PC-9 (cell line): ENCODE data around the gene B3GNT5. TPM values are rescaled to one million over a fixed set of nuclear protein-coding genes. Genes with fewer than 3 reads are reported as not detected.

Source experiments
- BruUV-seq: library from RNA; stranded (reverse); fragments of 400-500 nt; replicated peaks from 2 replicates; lab custom pipeline; 2021; lab: Mats Ljungman, UMichigan
- CTCF ChIA-PET: fragments of 300-600 bp; sonication (Branson Sonifier 250); formaldehyde crosslinking; loops from one replicate; lab custom pipeline; 2022; ENCODE audit warnings: antibody characterized with exemption; lab: Charles Lee
- POLR2A ChIA-PET: fragments of 300-600 bp; sonication (Branson Sonifier 250); formaldehyde crosslinking; loops from one replicate; lab custom pipeline; 2022; ENCODE audit warnings: antibody characterized with exemption; ENCODE audit not compliant: unreplicated experiment; lab: Charles Lee
- DNase-seq, 2 experiments: peaks; one replicate each; pipeline versions ENCODE4 v3.0.0 to v3.0.0-alpha.2; 2015 to 2022; ENCODE audit warnings: mixed read lengths in 1 of 2
- H2AFZ ChIP-seq: fragments of 200-600 bp; sonication (generic); 2 replicates; pipeline ENCODE4 v1.8.1; 2017; ENCODE audit warnings: antibody characterized with exemption
- H3F3A ChIP-seq: fragments of 200-600 bp; sonication (generic); 2 replicates; pipeline ENCODE4 v1.8.1; 2017; ENCODE audit warnings: antibody characterized with exemption, mild to moderate bottlenecking, low read depth; ENCODE audit not compliant: insufficient read depth
- H3K27ac ChIP-seq: fragments of 200-600 bp; sonication (generic); 2 replicates; pipeline ENCODE4 v1.6.1; 2016; ENCODE audit warnings: mixed run types
- H3K27me3 ChIP-seq: fragments of 200-600 bp; sonication (generic); 2 replicates; pipeline ENCODE4 v1.6.1; 2016; ENCODE audit warnings: low read depth, mixed run types; ENCODE audit not compliant: insufficient read depth
- H3K36me3 ChIP-seq: fragments of 200-600 bp; sonication (generic); 2 replicates; pipeline ENCODE4 v1.6.1; 2016; ENCODE audit warnings: low read depth, mixed run types
- H3K4me1 ChIP-seq: fragments of 200-600 bp; sonication (generic); replicated peaks from 2 replicates; pipeline ENCODE4 v1.6.1; 2016; ENCODE audit warnings: mixed run types; ENCODE audit not compliant: insufficient read depth
- H3K4me2 ChIP-seq: fragments of 200-600 bp; sonication (generic); 2 replicates; pipeline ENCODE4 v1.6.1; 2017; ENCODE audit warnings: mixed run types
- H3K4me3 ChIP-seq: fragments of 200-600 bp; sonication (generic); 2 replicates; pipeline ENCODE4 v1.6.1; 2016; ENCODE audit warnings: mixed run types
- H3K79me2 ChIP-seq: fragments of 200-600 bp; sonication (generic); 2 replicates; pipeline ENCODE4 v1.6.1; 2017; ENCODE audit warnings: low read depth, mixed run types
- H3K9me2 ChIP-seq: fragments of 200-600 bp; sonication (generic); 2 replicates; pipeline ENCODE4 v1.8.1; 2017; ENCODE audit warnings: mild to moderate bottlenecking; ENCODE audit not compliant: insufficient read depth
- H3K9me3 ChIP-seq: fragments of 200-600 bp; sonication (generic); 2 replicates; pipeline ENCODE4 v1.8.1; 2016; ENCODE audit warnings: low read depth; ENCODE audit not compliant: insufficient read depth
- H4K20me1 ChIP-seq: fragments of 200-600 bp; sonication (generic); 2 replicates; pipeline ENCODE4 v1.8.1; 2017; ENCODE audit not compliant: insufficient read depth
- CTCF ChIP-seq: fragments of 200-600 bp; sonication (generic); conservative IDR thresholded peaks from 2 replicates; pipeline ENCODE4 v1.6.1; 2017; ENCODE audit warnings: mixed run types, antibody characterized with exemption, mild to moderate bottlenecking, moderate library complexity
- EZH2 ChIP-seq: fragments of 200-600 bp; sonication (generic); IDR thresholded peaks from 2 replicates; pipeline ENCODE4 v1.8.0; 2017; ENCODE audit warnings: antibody characterized with exemption, low read depth
- intact Hi-C: fragments of 100-400 bp; cut with micrococcal nuclease; formaldehyde crosslinking; loops from one replicate; pipeline ENCODE4 v1.10.0; 2022; ENCODE audit not compliant: unreplicated experiment
- total RNA-seq: library from RNA; stranded (reverse); gene quantifications from 2 replicates; pipeline ENCODE4 v1.2.3, GENCODE V29; 2021

The B3GNT5 gene
- total RNA-seq, 1 experiment from 2014 or later = 30.7 TPM

DNA sequence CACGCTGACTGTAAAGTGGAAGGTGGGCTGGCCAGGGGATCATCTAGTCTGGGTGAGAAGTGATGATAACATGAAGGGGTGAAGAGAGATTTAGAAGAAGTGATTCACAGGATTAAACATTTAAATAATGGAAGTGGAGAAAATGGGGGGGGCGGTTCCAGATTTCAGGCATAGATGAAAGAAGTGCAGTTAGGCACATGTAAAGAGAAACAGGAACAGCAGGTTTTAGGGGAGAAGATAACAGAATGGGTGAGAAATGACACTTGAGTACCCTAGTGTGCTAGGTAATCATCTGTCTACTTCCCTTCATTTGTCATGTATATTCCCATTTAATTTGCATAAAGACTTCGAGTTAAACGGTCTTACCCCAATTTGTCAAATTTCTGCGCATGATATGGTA lies 15.3 kb downstream of the B3GNT5 start:
- Histone ChIP-seq H2AFZ (no peak overlapping the region), H3K4me1 (peaks cover 62% of the 10 kb centered on the region), H3F3A (peaks cover 49% of the 10 kb centered on the region), H3K4me2 (peak overlapping the region; percentile 50), H3K36me3 (peaks cover 46% of the 10 kb centered on the region), H3K27me3 (no peaks in the 10 kb centered on the region), H3K9me2 (no peaks in the 10 kb centered on the region), H3K4me3 (no peak overlapping the region), H4K20me1 (no peaks in the 10 kb centered on the region), H3K9me3 (no peaks in the 10 kb centered on the region), H3K27ac (peak overlapping the region; percentile 32), H3K79me2 (peaks cover 98% of the 10 kb centered on the region)
- BruUV-seq = no TSS peak
- peak in 1 of 2 experiments; percentile 69 for DNase-seq
- TF ChIP-seq CTCF (no peak), EZH2 (no peak)
- ChIA-PET CTCF (interaction anchor here (0.6 to 1.0 kb wide), 2 partner anchors 13 to 84 kb away, joined by 4 to 8 read pairs; no protein-coding TSS in a partner anchor), POLR2A (no interaction called here)
- intact Hi-C loops = loop anchor here (5.0 kb wide), 1 partner anchor 476 kb away; the partner anchor contains the start of gene ATP11B

DNA sequence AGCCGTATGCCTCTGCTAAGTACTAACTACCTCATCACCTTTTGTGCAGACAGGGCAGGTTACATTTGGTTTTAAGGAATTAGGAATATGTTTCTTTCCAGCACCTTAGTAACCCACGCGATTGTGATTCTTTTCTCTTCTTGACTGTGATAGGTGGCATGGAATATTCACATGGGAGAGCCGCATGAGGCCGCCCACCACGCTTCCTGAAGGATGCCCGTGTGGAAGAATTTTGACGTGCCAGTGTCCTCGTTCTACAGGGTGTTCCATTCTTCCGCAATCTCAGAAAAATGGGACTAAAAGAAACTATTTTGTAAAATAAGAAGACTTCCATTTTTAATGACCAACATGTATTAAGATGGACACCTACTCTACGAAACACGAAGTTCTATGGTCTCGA lies 16.3 kb downstream of the B3GNT5 start:
- BruUV-seq = no TSS peak

GRCh38 chr3:183270344-183270743 lies 17.3 kb downstream of the B3GNT5 start:
- no peaks in the 10 kb centered on the region for H3K9me3 ChIP-seq
- no peak overlapping the region for H3K4me3 ChIP-seq
- intact Hi-C loops = no loop called here
- no peak overlapping the region for H3K27ac ChIP-seq
- ChIA-PET CTCF (no interaction called here), POLR2A (interaction anchor here (0.8 kb wide), 1 partner anchor 37 kb away, joined by 3 read pairs; no protein-coding TSS in a partner anchor)
- H3K79me2 ChIP-seq = peaks cover 89% of the 10 kb centered on the region
- DNase-seq = no peak
- no peak for TF ChIP-seq CTCF
- peaks cover 48% of the 10 kb centered on the region for H3F3A ChIP-seq
- no TSS peak for BruUV-seq
- H2AFZ ChIP-seq = no peak overlapping the region
- H4K20me1 ChIP-seq = no peaks in the 10 kb centered on the region
- peaks cover 50% of the 10 kb centered on the region for H3K36me3 ChIP-seq
- H3K4me2 ChIP-seq = no peak overlapping the region
- peaks cover 62% of the 10 kb centered on the region for H3K4me1 ChIP-seq
- H3K9me2 ChIP-seq = no peaks in the 10 kb centered on the region
- no peaks in the 10 kb centered on the region for H3K27me3 ChIP-seq

More for the DNA sequence above, 16.3 kb downstream of the B3GNT5 start:
- no peaks in the 10 kb centered on the region for H4K20me1 ChIP-seq
- H3K9me3 ChIP-seq = no peaks in the 10 kb centered on the region
- H3K36me3 ChIP-seq = peaks cover 53% of the 10 kb centered on the region
- intact Hi-C loops = loop anchor here (5.0 kb wide), 1 partner anchor 477 kb away; the partner anchor contains the start of gene ATP11B
- H3F3A ChIP-seq = peaks cover 48% of the 10 kb centered on the region
- H3K4me2 ChIP-seq = no peak overlapping the region
- H2AFZ ChIP-seq = no peak overlapping the region
- H3K4me1 ChIP-seq = peaks cover 62% of the 10 kb centered on the region
- CTCF ChIA-PET = no interaction called here
- POLR2A ChIA-PET = interaction anchor here (0.5 kb wide), 1 partner anchor 26 kb away, joined by 3 read pairs; no protein-coding TSS in a partner anchor
- peaks cover 98% of the 10 kb centered on the region for H3K79me2 ChIP-seq
- H3K27me3 ChIP-seq = no peaks in the 10 kb centered on the region
- DNase-seq = no peak
- no peak overlapping the region for H3K4me3 ChIP-seq
- TF ChIP-seq CTCF (no peak), EZH2 (no peak)
- H3K27ac ChIP-seq = no peak overlapping the region
- H3K9me2 ChIP-seq = no peaks in the 10 kb centered on the region
